Fibroblast of mammary gland (primary cell): Measurements from ENCODE around the gene CLMN.

Experiments used
- DNase-seq: peaks from one replicate; pipeline ENCODE4 v3.0.0-alpha.2; 2010; ENCODE audit warnings: low read depth
- H3K4me3 ChIP-seq: 2 replicates; pipeline ENCODE4 v1.5.1; 2011; ENCODE audit warnings: low read depth, mild to moderate bottlenecking, low read length, moderate library complexity; ENCODE audit not compliant: control insufficient read depth
- CTCF ChIP-seq: conservative IDR thresholded peaks from 2 replicates; pipeline ENCODE4 v1.5.1; 2011; ENCODE audit warnings: low read depth, low read length, inconsistent platforms; ENCODE audit not compliant: control insufficient read depth, insufficient read depth

CLMN gene

GRCh38 chr14:95294834-95295599 lies 24.7 kb downstream of the CLMN start:
- no peak for TF ChIP-seq CTCF
- H3K4me3 ChIP-seq = no peak overlapping the region
- peak; percentile 84 for DNase-seq

GRCh38 chr14:95294320-95294719 lies 25.4 kb downstream of the CLMN start:
- H3K4me3 ChIP-seq = no peak overlapping the region
- no peak for DNase-seq
- no peak for TF ChIP-seq CTCF

GRCh38 chr14:95293449-95293848 lies 26.3 kb downstream of the CLMN start:
- no peak overlapping the region for H3K4me3 ChIP-seq
- no peak for DNase-seq
- TF ChIP-seq CTCF = no peak

- no peak for TF ChIP-seq CTCF
- H3K4me3 ChIP-seq = no peak overlapping the region
- no peak for DNase-seq
These were observed 26.9 kb downstream of the CLMN start for GRCh38 chr14:95292660-95293425.

- no peak for TF ChIP-seq CTCF
- peak; percentile 96 for DNase-seq
- H3K4me3 ChIP-seq = no peak overlapping the region
These were observed 27.7 kb downstream of the CLMN start for GRCh38 chr14:95291859-95292542.

GRCh38 chr14:95290871-95291431 lies 28.8 kb downstream of the CLMN start:
- DNase-seq = no peak
- no peak overlapping the region for H3K4me3 ChIP-seq
- no peak for TF ChIP-seq CTCF
